ENCODE measurements around the gene SOX10. TPM values are rescaled to one million over a fixed set of nuclear protein-coding genes. Genes with fewer than 3 reads are reported as not detected.

Gene SOX10
- total RNA-seq, 1 experiment from 2014 or later, result 2.4 TPM

GRCh38 chr22:37998543-37998942, 14.2 kb upstream of the SOX10 start:
- H3K27ac ChIP-seq (ENCODE audit: insufficient read length, low read depth, low read length), result no peak overlapping the region
- no peaks in the 10 kb centered on the region for H3K79me1 ChIP-seq (ENCODE audit: insufficient read depth, low read depth, low read length, poor library complexity, severe bottlenecking)
- H3K27me3 ChIP-seq (ENCODE audit: insufficient read depth, low read length), result no peaks in the 10 kb centered on the region
- H3K4ac ChIP-seq (ENCODE audit: low read depth, low read length), result no peak overlapping the region
- Mint-ChIP-seq H3K9me3 (no peaks in the 10 kb centered on the region), H3K27me3 (ENCODE audit: low read depth) (peaks cover 17% of the 10 kb centered on the region), H3K4me3 (no peak overlapping the region), H3K27ac (peak overlapping the region in 1 of 3 experiments; percentile 30; a peak in 1 of 7 replicates), H3K4me1 (peaks cover 22 to 42% of the 10 kb centered on the region in 2 experiments), H3K36me3 (ENCODE audit: insufficient read depth in 1 of 3, low read depth in 3 of 3) (peaks cover 0 to 1% (median 0%) of the 10 kb centered on the region in 3 experiments; a peak in 1 of 7 replicates)
- H3K23me2 ChIP-seq (ENCODE audit: insufficient read length, low read depth, low read length, poor library complexity, severe bottlenecking), result no peaks in the 10 kb centered on the region
- H3K4me2 ChIP-seq (ENCODE audit: insufficient read depth, insufficient read length, low read length), result no peak overlapping the region
- H3K79me2 ChIP-seq (ENCODE audit: insufficient read depth, low read length), result no peaks in the 10 kb centered on the region
- H4K5ac ChIP-seq (ENCODE audit: insufficient read length, low read depth, low read length), result no peak overlapping the region
- H3K9me3 ChIP-seq (ENCODE audit: control insufficient read depth, low read depth, low read length), result no peaks in the 10 kb centered on the region
- H4K8ac ChIP-seq (replicated peaks; ENCODE audit: insufficient read length, low read depth, low read length), result no peak overlapping the region
- no peak overlapping the region for H2BK15ac ChIP-seq (ENCODE audit: low read depth, low read length)
- TF ChIP-seq CTCF (conservative IDR thresholded peaks at IDR 0.05), result no peak
- no peak for DNase-seq
- no peak overlapping the region for H2AFZ ChIP-seq (ENCODE audit: low read length)
- H3T11ph ChIP-seq (ENCODE audit: low read length), result no peak overlapping the region
- no peak overlapping the region for H2AK5ac ChIP-seq (ENCODE audit: insufficient read length, low read length)
- H3K14ac ChIP-seq (ENCODE audit: insufficient read depth, low read length), result no peak overlapping the region; the same call in 1 of the 2 replicates
- H3K18ac ChIP-seq (ENCODE audit: insufficient read length, low read depth, low read length), result no peak overlapping the region
- H2BK120ac ChIP-seq (ENCODE audit: low read depth, low read length, poor library complexity, severe bottlenecking), result no peak overlapping the region
- peaks cover 3% of the 10 kb centered on the region; the same call in 1 of the 2 replicates for H3K4me1 ChIP-seq (ENCODE audit: insufficient read depth, low read length)
- H2BK5ac ChIP-seq (ENCODE audit: insufficient read length, low read length), result no peak overlapping the region
- no peak overlapping the region for H2BK12ac ChIP-seq (ENCODE audit: insufficient read length, low read depth, low read length)
- WGBS (ENCODE audit: extremely low coverage, insufficient read length, low lambda C conversion rate), result no CpG with 5 or more reads among the region's 7 CpGs
- no peak overlapping the region for H3K9ac ChIP-seq (ENCODE audit: extremely low read depth, insufficient read length, low read length)
- H3K56ac ChIP-seq (ENCODE audit: insufficient read length, low read depth, low read length), result no peak overlapping the region
- H3K23ac ChIP-seq (ENCODE audit: insufficient read length, low read depth, low read length), result no peak overlapping the region
- no peak overlapping the region for H2BK20ac ChIP-seq (ENCODE audit: low read depth, low read length, poor library complexity, severe bottlenecking)
- H4K20me1 ChIP-seq (ENCODE audit: control insufficient read depth, insufficient read depth, insufficient read length), result no peaks in the 10 kb centered on the region
- no peak overlapping the region for H4K91ac ChIP-seq (ENCODE audit: insufficient read length, low read depth, low read length)

Data from H9 (cell line).